Smooth muscle cell (in vitro differentiated cells): ENCODE measurements around the gene KRTAP5-4. TPM values are rescaled to one million over a fixed set of nuclear protein-coding genes. Genes with fewer than 3 reads are reported as not detected.

Experiments used
- DNase-seq: peaks from one replicate; lab custom pipeline; 2025; ENCODE audit not compliant: unreplicated experiment; lab: John Stamatoyannopoulos, UW
- H2AFZ ChIP-seq: fragments of 200-600 bp; sonication (generic); 2 replicates; pipeline ENCODE4 v1.6.0; 2016; ENCODE audit warnings: antibody characterized with exemption, low read depth, mild to moderate bottlenecking
- H3F3A ChIP-seq: fragments of 200-600 bp; sonication (generic); 2 replicates; pipeline ENCODE4 v1.6.0; 2017; ENCODE audit warnings: antibody characterized with exemption, low read depth
- H3K27ac ChIP-seq: fragments of 200-600 bp; sonication (generic); 2 replicates; pipeline ENCODE4 v1.5.1; 2016; ENCODE audit warnings: low read depth, mild to moderate bottlenecking
- H3K27me3 ChIP-seq: fragments of 200-600 bp; sonication (generic); 2 replicates; pipeline ENCODE4 v1.6.1; 2016; ENCODE audit warnings: low read depth, mild to moderate bottlenecking
- H3K36me3 ChIP-seq: fragments of 200-600 bp; sonication (generic); 2 replicates; pipeline ENCODE4 v1.5.1; 2016; ENCODE audit warnings: low read depth
- H3K4me1 ChIP-seq: fragments of 200-600 bp; sonication (generic); 2 replicates; pipeline ENCODE4 v1.5.1; 2016; ENCODE audit warnings: low read depth
- H3K4me2 ChIP-seq: fragments of 200-600 bp; sonication (generic); 2 replicates; pipeline ENCODE4 v1.6.0; 2016; ENCODE audit warnings: mild to moderate bottlenecking
- H3K4me3 ChIP-seq: fragments of 200-600 bp; sonication (generic); 2 replicates; pipeline ENCODE4 v1.5.1; 2016; ENCODE audit warnings: mild to moderate bottlenecking
- H3K79me2 ChIP-seq: fragments of 200-600 bp; sonication (generic); 2 replicates; pipeline ENCODE4 v1.6.0; 2016; ENCODE audit warnings: low read depth, mild to moderate bottlenecking
- H3K9ac ChIP-seq: fragments of 200-600 bp; sonication (generic); 2 replicates; pipeline ENCODE4 v1.6.0; 2016; ENCODE audit warnings: low read depth
- H3K9me3 ChIP-seq: fragments of 200-600 bp; sonication (generic); replicated peaks from 2 replicates; pipeline ENCODE4 v1.5.1; 2016; ENCODE audit warnings: low read depth
- H4K20me1 ChIP-seq: fragments of 200-600 bp; sonication (generic); 2 replicates; pipeline ENCODE4 v1.6.0; 2016; ENCODE audit warnings: low read depth
- CTCF ChIP-seq: fragments of 200-600 bp; sonication (generic); IDR thresholded peaks from 2 replicates; pipeline ENCODE4 v1.5.1; 2017; ENCODE audit warnings: borderline replicate concordance, mild to moderate bottlenecking, antibody characterized with exemption; ENCODE audit not compliant: insufficient read depth, poor library complexity, severe bottlenecking
- WGBS: methylation state at CpG from one replicate; pipeline ENCODE4 v1.1.7; 2016; ENCODE audit warnings: low lambda C conversion rate; 5-methylcytosine and 5-hydroxymethylcytosine counted together
- polyA plus RNA-seq: library from polyadenylated mRNA; unstranded; fragments of >200 nt; fragmentation: Nextera tagmentation; extraction: Ambion mirVana; gene quantifications from 2 replicates; pipeline ENCODE4 v1.2.1, GENCODE V29; 2016
- total RNA-seq: library from RNA; depleted of rRNA; stranded (reverse); fragments of >200 nt; gene quantifications from 2 replicates; pipeline ENCODE4 v1.2.3, GENCODE V29; 2014

KRTAP5-4 gene
- total and polyA plus RNA-seq, 2 experiments from 2014 or later = not detected

GRCh38 chr11:1633864-1634263 lies 11.9 kb upstream of the KRTAP5-4 start:
- TF ChIP-seq CTCF = no peak
- no peaks in the 10 kb centered on the region for H3F3A ChIP-seq
- no peak overlapping the region for H2AFZ ChIP-seq
- H3K36me3 ChIP-seq = no peaks in the 10 kb centered on the region
- no peaks in the 10 kb centered on the region for H4K20me1 ChIP-seq
- H3K79me2 ChIP-seq = no peaks in the 10 kb centered on the region
- no peaks in the 10 kb centered on the region for H3K9me3 ChIP-seq
- H3K4me2 ChIP-seq = no peak overlapping the region
- H3K4me1 ChIP-seq = no peaks in the 10 kb centered on the region
- no peak overlapping the region for H3K4me3 ChIP-seq
- H3K27ac ChIP-seq = no peak overlapping the region
- H3K9ac ChIP-seq = no peak overlapping the region
- 91% methylated on average over 4 of the region's 10 CpGs for WGBS
- H3K27me3 ChIP-seq = peaks cover 33% of the 10 kb centered on the region
- no peak for DNase-seq

GRCh38 chr11:1632053-1632714 lies 10.2 kb upstream of the KRTAP5-4 start:
- Histone ChIP-seq H3K36me3 (no peaks in the 10 kb centered on the region), H3K79me2 (no peaks in the 10 kb centered on the region), H3K9me3 (no peaks in the 10 kb centered on the region), H3F3A (no peaks in the 10 kb centered on the region), H2AFZ (no peak overlapping the region), H3K4me1 (no peaks in the 10 kb centered on the region), H3K9ac (no peak overlapping the region), H3K4me3 (no peak overlapping the region), H4K20me1 (no peaks in the 10 kb centered on the region), H3K27me3 (peaks cover 36% of the 10 kb centered on the region), H3K4me2 (no peak overlapping the region), H3K27ac (no peak overlapping the region)
- DNase-seq = no peak
- no peak for TF ChIP-seq CTCF
- 75% methylated on average over 11 of the region's 11 CpGs for WGBS

- Histone ChIP-seq H3K9me3 (no peaks in the 10 kb centered on the region), H3K27ac (no peak overlapping the region), H3K4me1 (no peaks in the 10 kb centered on the region), H3K36me3 (no peaks in the 10 kb centered on the region), H3K27me3 (peaks cover 45% of the 10 kb centered on the region), H3K4me2 (no peak overlapping the region), H3K9ac (no peak overlapping the region), H3K4me3 (no peak overlapping the region), H3K79me2 (no peaks in the 10 kb centered on the region), H4K20me1 (no peaks in the 10 kb centered on the region), H2AFZ (no peak overlapping the region), H3F3A (no peaks in the 10 kb centered on the region)
- no peak for DNase-seq
- TF ChIP-seq CTCF = no peak
- WGBS = 78% methylated on average over 13 of the region's 13 CpGs
Observed at GRCh38 chr11:1631066-1631568, 9.2 kb upstream of the KRTAP5-4 start.

- Histone ChIP-seq H3K4me2 (no peak overlapping the region), H3K4me1 (no peaks in the 10 kb centered on the region), H3K79me2 (no peaks in the 10 kb centered on the region), H3K4me3 (no peak overlapping the region), H3K27ac (no peak overlapping the region), H3F3A (no peaks in the 10 kb centered on the region), H2AFZ (no peak overlapping the region), H3K27me3 (peaks cover 44% of the 10 kb centered on the region), H3K36me3 (no peaks in the 10 kb centered on the region), H3K9ac (no peak overlapping the region), H3K9me3 (no peaks in the 10 kb centered on the region), H4K20me1 (no peaks in the 10 kb centered on the region)
- TF ChIP-seq CTCF = no peak
- WGBS = 83% methylated on average over 2 of the region's 2 CpGs
- DNase-seq = no peak
Observed at GRCh38 chr11:1630271-1630670, 8.3 kb upstream of the KRTAP5-4 start.
